Astrocyte (in vitro differentiated cells and primary cell): ENCODE data around the gene HJURP.

Experiments
- CTCF ChIP-seq: IDR thresholded peaks from 2 replicates; pipeline ENCODE4 v1.5.1; 2011; ENCODE audit warnings: low read depth, mild to moderate bottlenecking, inconsistent platforms, low read length, moderate library complexity; ENCODE audit not compliant: insufficient read depth
- EZH2 ChIP-seq: IDR thresholded peaks from 2 replicates; pipeline ENCODE4 v1.6.1; 2012; ENCODE audit warnings: mild to moderate bottlenecking, low read length, inconsistent platforms; ENCODE audit not compliant: insufficient read depth

- TF ChIP-seq CTCF: no peak
- TF ChIP-seq EZH2: no peak
Observed at GRCh38 chr2:233795735-233796171, 58.6 kb downstream of the HJURP start.
